Spinal cord (tissue), 10 donors: ENCODE data around the gene TMEM181. TPM values are rescaled to one million over a fixed set of nuclear protein-coding genes. Genes with fewer than 3 reads are reported as not detected.
"Not testable (repeated sequence)": the region's sequence is repeated elsewhere in the genome, so short reads cannot be mapped to it uniquely, and the experiment has no call there.

Source experiments
- DNase-seq, 6 donors: peaks; one replicate each; pipeline versions ENCODE4 v3.0.0 to v3.0.0-alpha.2; 2013 to 2015; ENCODE audit warnings: low spot score in 6 of 6, low read depth in 4 of 6
- H3K27ac ChIP-seq: one replicate; pipeline ENCODE4 v1.5.1; 2013; ENCODE audit warnings: low read depth, low read length, control low read depth
- H3K27me3 ChIP-seq: one replicate; pipeline ENCODE4 v1.6.1; 2013; ENCODE audit warnings: low read length; ENCODE audit not compliant: control insufficient read depth, insufficient read depth
- H3K36me3 ChIP-seq: one replicate; pipeline ENCODE4 v1.6.1; 2013; ENCODE audit warnings: low read length; ENCODE audit not compliant: control insufficient read depth, insufficient read depth
- H3K4me1 ChIP-seq: one replicate; pipeline ENCODE4 v1.6.1; 2013; ENCODE audit warnings: low read length; ENCODE audit not compliant: control insufficient read depth, insufficient read depth
- H3K4me3 ChIP-seq: one replicate; pipeline ENCODE4 v1.5.1; 2013; ENCODE audit warnings: low read depth, low read length, control low read depth
- H3K9me3 ChIP-seq: one replicate; pipeline ENCODE4 v1.6.1; 2013; ENCODE audit warnings: low read length; ENCODE audit not compliant: control insufficient read depth, insufficient read depth
- WGBS: methylation state at CpG from one replicate; pipeline ENCODE4 v1.1.5; 2013; ENCODE audit warnings: missing lambda C conversion rate; ENCODE audit not compliant: insufficient coverage; 5-methylcytosine and 5-hydroxymethylcytosine counted together
- polyA plus RNA-seq, 2 donors: library from polyadenylated mRNA; unstranded; fragments of 120-200 nt; gene quantifications; one replicate each; pipeline ENCODE4 v1.2.1, GENCODE V29; 2013; ENCODE audit not compliant: insufficient read length in 2 of 2
- total RNA-seq, 2 donors: library from RNA; depleted of rRNA in 1 of 2; stranded (reverse); fragments of 120-200 nt in 1 of 2; fragments of >200 nt in 1 of 2; gene quantifications; one replicate each; pipeline versions ENCODE4 v1.2.3 to v1.2.4, GENCODE V29; 2013 to 2014
- donor health status: healthy.

Gene TMEM181
- total and polyA plus RNA-seq, 4 donors: 31.8 to 59.0 (median 40.1) TPM

GRCh38 chr6:158653577-158654354 is 93.9 kb downstream of the TMEM181 start:
- Histone ChIP-seq H3K9me3 (no peaks in the 10 kb centered on the region), H3K4me3 (no peak overlapping the region), H3K27ac (no peak overlapping the region), H3K27me3 (no peaks in the 10 kb centered on the region), H3K4me1 (peaks cover 13% of the 10 kb centered on the region), H3K36me3 (no peaks in the 10 kb centered on the region)
- DNase-seq: no peak
- WGBS: 54% methylated on average over 10 of the region's 15 CpGs

- Histone ChIP-seq H3K27ac (no peak overlapping the region), H3K4me3 (no peak overlapping the region), H3K27me3 (no peaks in the 10 kb centered on the region), H3K4me1 (peaks cover 13% of the 10 kb centered on the region), H3K9me3 (no peaks in the 10 kb centered on the region), H3K36me3 (no peaks in the 10 kb centered on the region)
- peak in 2 of 6 donors; percentile 42 to 67 for DNase-seq
- 38% methylated on average over 4 of the region's 6 CpGs for WGBS
These were observed 94.6 kb downstream of the TMEM181 start for GRCh38 chr6:158654498-158654897.

GRCh38 chr6:158654960-158655489 is 95.1 kb downstream of the TMEM181 start:
- no peaks in the 10 kb centered on the region for H3K36me3 ChIP-seq
- H3K4me3 ChIP-seq: no peak overlapping the region
- no peaks in the 10 kb centered on the region for H3K27me3 ChIP-seq
- peaks cover 13% of the 10 kb centered on the region for H3K4me1 ChIP-seq
- 74% methylated on average over 2 of the region's 10 CpGs for WGBS
- H3K27ac ChIP-seq: no peak overlapping the region
- DNase-seq: no peak
- H3K9me3 ChIP-seq: no peaks in the 10 kb centered on the region

- H3K4me1 ChIP-seq: peaks cover 13% of the 10 kb centered on the region
- no peak overlapping the region for H3K27ac ChIP-seq
- H3K4me3 ChIP-seq: no peak overlapping the region
- H3K36me3 ChIP-seq: no peaks in the 10 kb centered on the region
- H3K9me3 ChIP-seq: no peaks in the 10 kb centered on the region
- no peaks in the 10 kb centered on the region for H3K27me3 ChIP-seq
- DNase-seq: no peak
- 94% methylated on average over 18 of the region's 22 CpGs for WGBS
These were observed 95.9 kb downstream of the TMEM181 start for GRCh38 chr6:158655569-158656450.

- DNase-seq, H3K27ac ChIP-seq, H3K27me3 ChIP-seq, H3K36me3 ChIP-seq, H3K4me3 ChIP-seq, H3K9me3 ChIP-seq: not testable (repeated sequence)
- H3K4me1 ChIP-seq: peaks cover 13% of the 10 kb centered on the region
- 80% methylated on average over 1 of the region's 9 CpGs for WGBS
These were observed 97.1 kb downstream of the TMEM181 start for GRCh38 chr6:158656986-158657385.

- Histone ChIP-seq H3K27ac (no peak overlapping the region), H3K4me3 (no peak overlapping the region), H3K27me3 (peaks cover 6% of the 10 kb centered on the region), H3K36me3 (peaks cover 4% of the 10 kb centered on the region), H3K4me1 (peaks cover 8% of the 10 kb centered on the region), H3K9me3 (no peaks in the 10 kb centered on the region)
- WGBS: 47% methylated on average over 9 of the region's 10 CpGs
- no peak for DNase-seq
These were observed 100.5 kb downstream of the TMEM181 start for GRCh38 chr6:158660333-158660754.

- 93% methylated on average over 2 of the region's 3 CpGs for WGBS
- Histone ChIP-seq H3K4me1 (peaks cover 8% of the 10 kb centered on the region), H3K4me3 (no peak overlapping the region), H3K27ac (no peak overlapping the region), H3K27me3 (peaks cover 6% of the 10 kb centered on the region), H3K9me3 (no peaks in the 10 kb centered on the region), H3K36me3 (peaks cover 5% of the 10 kb centered on the region)
- DNase-seq: no peak
These were observed 101.3 kb downstream of the TMEM181 start for GRCh38 chr6:158661156-158661685.

GRCh38 chr6:158662607-158662953 is 102.7 kb downstream of the TMEM181 start:
- Histone ChIP-seq H3K27me3 (peaks cover 6% of the 10 kb centered on the region), H3K36me3 (peaks cover 5% of the 10 kb centered on the region), H3K9me3 (no peaks in the 10 kb centered on the region), H3K27ac (no peak overlapping the region), H3K4me1 (peaks cover 8% of the 10 kb centered on the region), H3K4me3 (no peak overlapping the region)
- no peak for DNase-seq
- 89% methylated on average over 2 of the region's 3 CpGs for WGBS

- Histone ChIP-seq H3K27ac (no peak overlapping the region), H3K36me3 (peaks cover 5% of the 10 kb centered on the region), H3K27me3 (peaks cover 6% of the 10 kb centered on the region), H3K9me3 (no peaks in the 10 kb centered on the region), H3K4me1 (peaks cover 8% of the 10 kb centered on the region), H3K4me3 (peak overlapping the region; percentile 2)
- 40% methylated on average over 15 of the region's 27 CpGs for WGBS
- DNase-seq: peak in 1 of 6 donors; percentile 38
These were observed 103.2 kb downstream of the TMEM181 start for GRCh38 chr6:158662954-158663624.
